Measurements from ENCODE around the gene MEPE. TPM values are rescaled to one million over a fixed set of nuclear protein-coding genes. Genes with fewer than 3 reads are reported as not detected.

Gene MEPE
- total and polyA plus RNA-seq, 2 experiments from 2014 or later: not detected

GRCh38 chr4:87819281-87819919 lies 13.4 kb upstream of the MEPE start:
- Histone ChIP-seq H3K27me3 (replicated peaks; ENCODE audit: insufficient read depth) (no peaks in the 10 kb centered on the region), H3K9ac (peak overlapping the region; percentile 56), H3K79me2 (ENCODE audit: insufficient read depth) (no peaks in the 10 kb centered on the region), H3K36me3 (ENCODE audit: low read depth) (no peaks in the 10 kb centered on the region), H3K9me2 (ENCODE audit: insufficient read depth) (no peaks in the 10 kb centered on the region), H2AFZ (peak overlapping the region; percentile 95), H3K4me1 (ENCODE audit: insufficient read depth) (peaks cover 24% of the 10 kb centered on the region), H3K27ac (peak overlapping the region; percentile 53), H3K9me3 (ENCODE audit: low read depth) (no peaks in the 10 kb centered on the region), H3K4me3 (no peak overlapping the region), H4K20me1 (ENCODE audit: insufficient read depth) (no peaks in the 10 kb centered on the region), H3K4me2 (ENCODE audit: unreplicated experiment) (peak overlapping the region; percentile 44), H3F3A (ENCODE audit: insufficient read depth) (peaks cover 9% of the 10 kb centered on the region; the same call in 1 of the 2 replicates)
- in situ Hi-C loops (cut with MboI): no loop called here
- TF ChIP-seq EZH2 (IDR thresholded peaks at IDR 0.05; ENCODE audit: insufficient read depth, poor library complexity, severe bottlenecking) (no peak), EZH2phosphoT487 (IDR thresholded peaks at IDR 0.05; ENCODE audit: insufficient read depth, low read depth) (no peak)
- WGBS, 2 experiments (ENCODE audit: low coverage in 1 of 2, low lambda C conversion rate in 2 of 2, missing lambda C conversion rate in 2 of 2): 49 to 52% methylated on average over 8 of the region's 8 CpGs
- peak; percentile 79 for DNase-seq

GRCh38 chr4:87823200-87823599 lies 9.6 kb upstream of the MEPE start:
- H2AFZ ChIP-seq: peak overlapping the region; percentile 63
- H3K27me3 ChIP-seq (replicated peaks; ENCODE audit: insufficient read depth): no peaks in the 10 kb centered on the region
- H3K9me2 ChIP-seq (ENCODE audit: insufficient read depth): no peaks in the 10 kb centered on the region
- 46 to 50% methylated on average over 4 of the region's 4 CpGs for WGBS, 2 experiments (ENCODE audit: low coverage in 1 of 2, low lambda C conversion rate in 2 of 2, missing lambda C conversion rate in 2 of 2)
- H3K27ac ChIP-seq: peak overlapping the region; percentile 28; the same call in 1 of the 2 replicates
- TF ChIP-seq EZH2phosphoT487 (IDR thresholded peaks at IDR 0.05; ENCODE audit: insufficient read depth, low read depth): no peak
- TF ChIP-seq EZH2 (IDR thresholded peaks at IDR 0.05; ENCODE audit: insufficient read depth, poor library complexity, severe bottlenecking): no peak
- DNase-seq: no peak
- in situ Hi-C loops (cut with MboI): no loop called here
- no peak overlapping the region for H3K4me2 ChIP-seq (ENCODE audit: unreplicated experiment)
- no peaks in the 10 kb centered on the region for H3K79me2 ChIP-seq (ENCODE audit: insufficient read depth)
- no peak overlapping the region for H3K9ac ChIP-seq
- H3K36me3 ChIP-seq (ENCODE audit: low read depth): no peaks in the 10 kb centered on the region
- H3F3A ChIP-seq (ENCODE audit: insufficient read depth): peaks cover 9% of the 10 kb centered on the region; the same call in 1 of the 2 replicates
- no peaks in the 10 kb centered on the region for H4K20me1 ChIP-seq (ENCODE audit: insufficient read depth)
- no peak overlapping the region for H3K4me3 ChIP-seq
- H3K4me1 ChIP-seq (ENCODE audit: insufficient read depth): peaks cover 24% of the 10 kb centered on the region
- H3K9me3 ChIP-seq (ENCODE audit: low read depth): no peaks in the 10 kb centered on the region

- H4K20me1 ChIP-seq (ENCODE audit: insufficient read depth): no peaks in the 10 kb centered on the region
- no peak overlapping the region for H3K4me3 ChIP-seq
- no peak for TF ChIP-seq EZH2phosphoT487 (IDR thresholded peaks at IDR 0.05; ENCODE audit: insufficient read depth, low read depth)
- TF ChIP-seq EZH2 (IDR thresholded peaks at IDR 0.05; ENCODE audit: insufficient read depth, poor library complexity, severe bottlenecking): no peak
- no peak overlapping the region for H3K9ac ChIP-seq
- DNase-seq: no peak
- no peak overlapping the region for H3K4me2 ChIP-seq (ENCODE audit: unreplicated experiment)
- WGBS, 2 experiments (ENCODE audit: low coverage in 1 of 2, low lambda C conversion rate in 2 of 2, missing lambda C conversion rate in 2 of 2): 74 to 84% methylated on average over 1 of the region's 1 CpG
- H3K9me3 ChIP-seq (ENCODE audit: low read depth): no peaks in the 10 kb centered on the region
- H3K79me2 ChIP-seq (ENCODE audit: insufficient read depth): no peaks in the 10 kb centered on the region
- H3K27ac ChIP-seq: no peak overlapping the region
- H3K36me3 ChIP-seq (ENCODE audit: low read depth): no peaks in the 10 kb centered on the region
- peaks cover 9% of the 10 kb centered on the region; the same call in 1 of the 2 replicates for H3F3A ChIP-seq (ENCODE audit: insufficient read depth)
- H3K4me1 ChIP-seq (ENCODE audit: insufficient read depth): peaks cover 22% of the 10 kb centered on the region
- H2AFZ ChIP-seq: peak overlapping the region; percentile 63
- H3K27me3 ChIP-seq (replicated peaks; ENCODE audit: insufficient read depth): no peaks in the 10 kb centered on the region
- H3K9me2 ChIP-seq (ENCODE audit: insufficient read depth): no peaks in the 10 kb centered on the region
- in situ Hi-C loops (cut with MboI): no loop called here
These were observed 9.0 kb upstream of the MEPE start for GRCh38 chr4:87823724-87824123.

GRCh38 chr4:87824352-87824751 lies 8.4 kb upstream of the MEPE start:
- no peak overlapping the region for H3K27ac ChIP-seq
- H3K79me2 ChIP-seq (ENCODE audit: insufficient read depth): no peaks in the 10 kb centered on the region
- no peak overlapping the region for H3K9ac ChIP-seq
- H3K36me3 ChIP-seq (ENCODE audit: low read depth): no peaks in the 10 kb centered on the region
- WGBS, 2 experiments (ENCODE audit: low coverage in 1 of 2, low lambda C conversion rate in 2 of 2, missing lambda C conversion rate in 2 of 2): 19 to 27% methylated on average over 1 of the region's 1 CpG
- no peak for DNase-seq
- H2AFZ ChIP-seq: no peak overlapping the region
- H3F3A ChIP-seq (ENCODE audit: insufficient read depth): peaks cover 9% of the 10 kb centered on the region; the same call in 1 of the 2 replicates
- TF ChIP-seq EZH2phosphoT487 (IDR thresholded peaks at IDR 0.05; ENCODE audit: insufficient read depth, low read depth) (no peak), EZH2 (IDR thresholded peaks at IDR 0.05; ENCODE audit: insufficient read depth, poor library complexity, severe bottlenecking) (no peak)
- no peaks in the 10 kb centered on the region for H3K27me3 ChIP-seq (replicated peaks; ENCODE audit: insufficient read depth)
- no peak overlapping the region for H3K4me2 ChIP-seq (ENCODE audit: unreplicated experiment)
- H3K4me3 ChIP-seq: no peak overlapping the region
- peaks cover 16% of the 10 kb centered on the region for H3K4me1 ChIP-seq (ENCODE audit: insufficient read depth)
- H3K9me3 ChIP-seq (ENCODE audit: low read depth): no peaks in the 10 kb centered on the region
- no peaks in the 10 kb centered on the region for H4K20me1 ChIP-seq (ENCODE audit: insufficient read depth)
- no peaks in the 10 kb centered on the region for H3K9me2 ChIP-seq (ENCODE audit: insufficient read depth)
- in situ Hi-C loops (cut with MboI): no loop called here

Measured in GM23248 (cell line).